Thyroid gland (tissue), 4 donors: ENCODE data around the gene AGGF1.

Source experiments
- CTCF ChIP-seq, 6 experiments: fragments of 200-600 bp in 3 of 6; fragments of 450-650 bp in 3 of 6; sonication (generic) in 3 of 6; IDR thresholded peaks; one replicate each; pipeline ENCODE4 v1.5.1; 2016 to 2019; ENCODE audit warnings: antibody characterized with exemption in 6 of 6, mild to moderate bottlenecking in 2 of 6, inconsistent platforms in 1 of 6, moderate library complexity in 1 of 6
- POLR2A ChIP-seq, 2 donors: fragments of 450-650 bp; IDR thresholded peaks; one replicate each; pipeline ENCODE4 v1.6.1; 2017; ENCODE audit warnings: antibody characterized with exemption in 2 of 2, mild to moderate bottlenecking in 2 of 2, moderate library complexity in 1 of 2

GRCh38 chr5:76990899-76991459 lies 39.2 kb upstream of the AGGF1 start:
- TF ChIP-seq CTCF (IDR thresholded peaks at IDR 0.05): no peak
- no peak for TF ChIP-seq POLR2A (IDR thresholded peaks at IDR 0.05)
